HTERT RPE-1 (cell line): ENCODE measurements around the gene NGEF.
"Not testable (repeated sequence)": the region's sequence is repeated elsewhere in the genome, so short reads cannot be mapped to it uniquely, and the experiment has no call there.

Experiments
- in situ Hi-C: fragments of 300-500 bp; cut with MboI; formaldehyde crosslinking; loops from 4 replicates; pipeline ENCODE4 v1.14.3; 2020; ENCODE audit warnings: low sequenced_read_pairs

The NGEF gene

GRCh38 chr2:233013027-233013461 is at the start of gene NGEF:
NGEF (minus strand) TSS chr2:233013256; CDS start chr2:232974890, 38,366 bp downstream.
- in situ Hi-C loops = no loop called here

GRCh38 chr2:233062451-233062850 is 49.4 kb upstream of the NGEF start:
- in situ Hi-C loops = no loop called here

DNA sequence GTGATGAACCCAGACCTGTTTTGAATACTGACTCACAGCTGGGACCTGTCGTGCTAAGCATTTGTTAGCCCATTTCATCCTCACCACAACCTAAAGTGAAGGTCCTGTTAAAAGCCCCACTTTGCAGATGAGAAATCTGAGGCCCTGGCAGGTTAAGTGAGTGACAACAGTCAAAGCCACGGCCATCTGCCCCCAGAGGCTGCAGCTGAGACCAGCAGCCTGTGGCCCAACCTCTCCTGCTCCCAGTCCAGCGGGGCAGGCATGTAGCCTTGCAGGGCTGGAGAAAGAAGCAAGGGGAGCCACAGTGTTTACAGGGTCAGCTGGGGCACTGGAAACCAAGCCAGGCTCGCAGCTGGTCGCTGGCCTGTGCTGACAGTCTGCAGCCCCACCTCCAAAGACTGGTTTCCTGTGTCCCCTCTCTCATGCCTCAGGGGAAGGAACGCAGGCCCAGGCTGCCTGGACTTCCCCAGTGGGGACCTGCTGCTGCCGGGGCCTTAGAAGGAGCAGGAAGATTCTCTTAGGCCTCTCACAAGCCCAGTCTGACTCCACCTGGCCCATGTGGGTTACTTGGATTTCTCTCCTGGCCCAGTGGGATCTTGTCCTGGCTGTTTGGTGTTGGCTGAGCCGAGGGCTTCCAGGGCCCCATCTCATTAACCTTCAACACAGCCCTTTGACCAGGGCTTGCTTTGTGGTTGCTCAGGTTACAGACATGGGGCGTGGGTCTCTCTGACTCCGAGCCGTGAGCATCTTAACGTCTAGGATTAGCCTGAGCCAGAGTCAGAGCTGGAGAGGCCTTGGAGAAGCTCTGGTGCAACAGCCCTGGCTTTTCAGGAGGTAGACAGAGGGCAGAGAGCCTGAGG is 48.8 kb upstream of the NGEF start:
- in situ Hi-C loops = no loop called here

GRCh38 chr2:233060980-233061590 is 48.0 kb upstream of the NGEF start:
- in situ Hi-C loops = no loop called here

- in situ Hi-C loops = no loop called here
Observed at GRCh38 chr2:233060501-233060979, 47.5 kb upstream of the NGEF start.

GRCh38 chr2:233059797-233060500 is 46.9 kb upstream of the NGEF start, which contains the start of gene INPP5D:
INPP5D (plus strand) TSS chr2:233060342; CDS start chr2:233060479, 137 bp downstream.
- in situ Hi-C loops = no loop called here

GRCh38 chr2:233059547-233059796 is 46.4 kb upstream of the NGEF start:
- in situ Hi-C loops = no loop called here

DNA sequence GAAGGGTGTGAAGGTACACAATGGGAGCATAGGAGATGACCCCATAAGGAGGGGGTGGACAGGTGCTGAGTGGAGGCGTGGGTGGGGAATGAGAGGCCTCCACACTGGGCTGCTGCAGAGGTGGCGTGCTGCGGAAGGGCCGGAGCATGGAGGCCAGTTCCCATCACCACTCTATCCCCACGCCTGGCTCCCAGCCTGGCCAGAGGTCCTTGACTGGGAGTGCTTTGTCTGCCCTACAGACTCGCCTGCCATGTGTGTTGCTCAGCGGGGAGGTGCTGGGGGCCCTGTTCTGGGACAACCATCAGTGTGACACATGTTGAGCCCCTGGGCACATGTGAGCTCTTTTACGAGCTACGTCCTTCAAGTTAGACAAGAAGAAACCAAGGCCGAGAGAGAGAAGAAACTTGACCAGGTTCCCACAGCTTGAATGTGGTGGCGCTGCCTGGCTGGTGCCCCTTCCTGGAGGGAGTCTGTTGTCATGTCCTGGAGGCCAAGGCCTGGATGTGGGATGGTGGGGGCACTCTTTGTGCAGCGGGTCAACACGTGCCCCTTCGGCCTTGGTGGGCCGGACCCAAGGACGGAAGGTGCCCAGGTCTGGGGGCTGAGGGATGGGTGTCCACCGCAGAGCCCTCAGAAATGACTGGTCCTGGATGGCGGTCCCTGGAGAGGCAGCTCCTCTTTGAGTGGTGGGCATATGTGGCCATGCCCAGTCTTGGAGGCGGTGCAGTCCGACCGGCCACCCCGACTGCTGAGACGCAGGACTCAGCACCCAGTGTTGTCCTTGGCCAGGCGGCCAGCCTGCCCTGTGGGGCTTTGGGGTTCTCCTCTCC is 45.9 kb upstream of the NGEF start:
- in situ Hi-C loops = no loop called here

DNA sequence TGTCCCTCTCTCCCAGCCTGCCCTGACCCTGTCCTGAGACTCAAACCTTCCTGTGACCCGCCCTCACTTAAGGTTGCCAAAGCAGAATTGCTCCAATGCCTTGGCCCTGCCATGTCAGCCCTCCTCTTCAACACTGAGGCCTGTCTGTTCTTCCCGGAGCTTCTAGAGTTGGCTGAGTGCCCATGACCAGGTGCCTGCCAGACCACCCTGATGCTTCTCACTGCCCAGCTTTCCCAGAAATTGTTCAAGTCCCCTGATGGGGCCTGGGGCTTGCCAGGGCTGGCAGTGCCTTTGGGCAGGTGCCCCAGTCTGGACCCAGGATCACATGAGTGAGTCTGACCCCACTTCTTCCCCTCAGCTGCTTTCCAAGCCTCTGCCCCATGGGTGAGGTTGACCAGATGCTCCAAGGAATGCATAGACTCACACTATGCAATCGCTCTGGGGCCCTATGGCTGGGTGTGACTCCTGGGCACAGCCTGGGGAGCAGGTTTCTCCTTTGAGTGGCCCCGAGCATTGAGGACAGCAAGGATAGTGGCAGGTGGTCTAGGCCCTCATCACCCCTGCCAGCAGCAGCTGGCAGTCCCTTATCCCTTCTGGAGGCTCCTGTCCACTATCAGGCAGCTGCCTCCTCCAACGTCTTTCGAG is 44.0 kb upstream of the NGEF start:
- in situ Hi-C loops = no loop called here

- in situ Hi-C loops = no loop called here
Observed at GRCh38 chr2:233055362-233055761, 42.3 kb upstream of the NGEF start.

DNA sequence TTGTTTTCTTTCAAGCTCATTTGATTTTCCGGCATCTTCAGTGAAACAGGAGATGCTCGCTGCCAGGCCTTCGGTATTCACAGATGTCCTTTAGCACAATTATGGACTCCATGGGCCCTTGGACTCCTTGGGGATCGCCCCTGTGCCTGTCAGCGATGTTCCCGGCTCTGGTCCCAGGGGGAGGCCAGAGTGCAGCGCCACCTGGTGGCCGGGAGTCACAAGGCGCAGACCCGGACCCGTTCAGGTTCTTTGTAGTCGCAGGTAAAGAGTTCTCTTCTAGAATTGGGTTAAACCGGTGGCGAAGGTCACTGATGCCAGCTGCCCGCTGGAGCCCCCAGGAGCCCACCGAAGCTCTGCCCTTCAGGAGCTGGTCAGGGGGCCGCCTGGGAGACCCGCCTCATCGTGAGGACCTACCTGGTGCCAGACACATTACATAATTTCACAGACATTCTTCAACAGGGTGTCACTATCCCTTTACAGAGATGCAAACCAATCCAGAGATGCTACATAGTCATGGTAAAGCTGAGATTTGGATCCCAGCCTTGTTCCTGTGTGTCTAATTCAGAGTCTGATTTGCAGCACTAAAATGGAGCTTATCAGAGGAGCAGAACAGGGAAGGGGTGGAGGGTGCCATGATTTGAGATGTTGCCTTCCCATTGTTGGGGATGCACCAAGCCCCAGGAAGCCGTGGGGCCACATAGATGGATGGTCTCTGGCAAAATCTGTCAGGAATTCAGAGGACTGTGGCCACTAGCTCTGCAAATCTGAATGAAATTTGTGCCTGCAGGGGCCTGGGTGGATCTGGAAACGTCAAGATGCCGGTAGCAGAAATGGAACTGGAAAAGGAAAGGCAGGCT is 41.1 kb upstream of the NGEF start:
- in situ Hi-C loops = no loop called here

DNA sequence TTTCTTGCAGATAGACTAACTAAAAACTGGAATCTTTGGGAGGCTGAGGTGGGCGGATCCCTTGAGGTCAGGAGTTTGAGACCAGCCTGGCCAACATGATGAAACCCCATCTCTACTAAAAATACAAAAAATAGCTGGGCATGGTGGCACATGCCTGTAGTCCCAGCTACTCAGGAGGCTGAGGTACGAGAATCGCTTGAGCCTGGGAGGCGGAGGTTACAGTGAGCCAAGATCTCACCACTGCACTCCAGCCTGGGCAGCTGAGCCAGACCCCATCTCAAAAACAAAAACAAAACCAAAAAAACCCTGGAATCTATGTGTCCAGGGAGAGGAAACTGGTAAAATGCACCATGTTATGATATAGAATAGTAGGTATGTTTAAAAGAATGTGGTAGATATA is 39.5 kb upstream of the NGEF start:
- in situ Hi-C loops = not testable (repeated sequence)

DNA sequence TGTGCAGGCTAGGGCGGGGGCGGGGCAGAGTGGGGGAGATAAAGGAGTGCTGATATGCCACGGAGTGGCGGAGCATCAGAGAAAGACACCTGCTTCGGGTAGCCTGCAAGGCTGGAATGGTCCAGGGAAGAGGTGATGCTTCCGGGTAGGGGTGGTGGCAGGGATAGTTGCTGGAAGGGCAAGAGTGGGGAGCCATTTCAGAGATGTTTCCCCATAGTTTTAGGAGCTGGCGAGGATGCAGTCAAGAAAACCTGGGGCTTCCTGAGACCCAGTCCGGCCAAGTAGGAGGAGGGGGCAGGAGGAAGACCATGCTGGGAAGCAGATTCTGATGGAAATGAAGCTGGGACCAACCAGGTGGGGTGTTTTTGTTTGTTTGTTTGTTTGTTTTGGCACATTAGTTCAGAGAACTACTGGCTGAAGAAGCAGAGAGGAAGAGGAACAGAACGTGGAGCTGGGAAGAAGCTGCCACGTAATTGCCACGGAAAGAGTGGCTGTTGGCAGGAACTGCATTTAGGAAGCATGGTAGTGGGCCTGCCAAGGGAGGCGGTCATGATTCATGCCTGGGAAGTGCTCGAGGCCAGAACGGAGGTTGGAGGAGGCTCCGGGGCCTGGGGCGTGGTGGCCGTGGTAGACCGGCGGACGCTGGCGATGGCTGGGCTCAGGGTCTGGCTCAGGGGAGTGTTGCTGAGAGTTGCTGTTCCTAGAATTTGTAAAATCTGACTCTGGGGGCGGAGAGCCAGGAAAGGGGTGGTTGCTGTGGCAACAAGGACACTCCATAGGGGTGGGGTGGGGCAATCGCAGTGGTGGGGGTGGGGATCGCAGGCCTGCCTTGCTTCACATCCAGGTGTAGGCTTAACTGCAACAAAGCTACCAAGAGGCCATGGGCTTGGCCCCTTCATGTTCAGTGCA is 38.4 kb upstream of the NGEF start:
- in situ Hi-C loops = no loop called here

DNA sequence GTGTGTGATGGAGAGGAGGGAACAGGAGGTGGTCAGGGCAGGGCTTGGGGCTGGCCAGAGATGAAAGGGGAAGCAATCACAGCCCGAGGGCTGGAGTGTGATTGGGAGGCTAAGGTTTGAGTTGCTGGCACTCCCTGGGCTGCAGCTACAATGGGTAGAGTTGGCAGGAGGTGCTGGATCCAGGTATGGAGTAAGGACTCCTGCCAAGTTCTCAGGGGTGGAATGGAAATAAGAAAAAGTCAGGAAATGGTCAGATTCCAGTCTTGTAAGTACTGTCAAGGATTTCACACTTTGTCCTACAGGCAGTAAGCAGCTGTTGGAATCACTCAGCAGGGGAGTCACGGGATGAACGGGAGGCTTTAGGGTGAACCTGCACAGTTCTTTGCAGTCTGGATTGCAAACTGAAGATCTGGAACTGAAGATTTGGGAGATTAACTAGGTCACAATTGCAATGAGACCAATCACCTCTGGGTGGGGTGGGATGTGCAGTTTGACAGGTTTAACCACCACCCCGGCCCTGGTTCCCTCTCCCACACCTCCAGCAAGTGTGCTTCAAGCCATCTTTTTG is 36.2 kb upstream of the NGEF start:
- in situ Hi-C loops = no loop called here

DNA sequence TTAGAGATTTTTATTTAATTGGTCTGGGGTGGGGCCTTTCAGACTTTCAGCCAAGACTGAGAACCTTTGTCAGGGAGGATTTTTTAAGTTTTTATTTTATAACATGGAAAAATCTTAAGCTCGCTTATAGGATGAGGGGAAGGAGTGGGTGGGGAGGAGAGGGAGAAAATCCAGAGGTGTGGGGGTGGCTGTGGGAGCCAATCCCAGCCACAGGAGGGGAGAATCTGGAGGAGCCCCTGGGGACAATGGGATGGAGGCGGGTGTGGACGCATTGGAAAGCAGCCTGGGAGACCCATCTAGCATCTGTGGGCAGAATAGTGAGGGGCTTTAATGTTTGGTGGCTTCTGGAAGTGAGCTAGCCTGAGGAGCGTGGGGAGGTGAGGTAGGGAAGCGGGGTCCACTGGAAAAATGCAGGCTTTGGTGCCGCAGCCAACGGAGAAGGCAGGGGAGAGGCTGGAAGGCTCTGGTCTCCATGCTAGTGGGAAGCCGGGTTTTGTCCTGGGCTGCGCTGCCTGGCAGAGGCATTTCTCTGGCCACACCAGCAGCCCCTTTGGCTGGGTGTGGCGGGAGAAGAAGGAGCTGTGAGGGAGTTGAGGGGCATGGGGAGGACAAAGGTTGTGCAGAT is 35.6 kb upstream of the NGEF start:
- in situ Hi-C loops = no loop called here

- in situ Hi-C loops = no loop called here
Observed at GRCh38 chr2:233047667-233048066, 34.6 kb upstream of the NGEF start.

GRCh38 chr2:233047206-233047605 is 34.1 kb upstream of the NGEF start:
- in situ Hi-C loops = no loop called here
